C4-2B (cell line): ENCODE results near the gene HAO1.
A peak's percentile ranks its signal among the peaks of the same experiment; 100 is the strongest.

Experiments used
- H3K27ac ChIP-seq: fragments of 450-650 bp; 2 replicates; pipeline ENCODE4 v1.5.1; 2017
- CTCF ChIP-seq: fragments of 450-650 bp; conservative IDR thresholded peaks from 2 replicates; pipeline ENCODE4 v1.5.1; 2017; ENCODE audit warnings: mild to moderate bottlenecking
- ZFX ChIP-seq: fragments of 450-650 bp; IDR thresholded peaks from 2 replicates; pipeline ENCODE4 v1.6.1; 2017

HAO1 gene

GRCh38 chr20:7903429-7903828 lies 36.8 kb downstream of the HAO1 start:
- TF ChIP-seq ZFX (no peak), CTCF (no peak)
- H3K27ac ChIP-seq = no peak overlapping the region

- TF ChIP-seq ZFX (no peak), CTCF (no peak)
- no peak overlapping the region for H3K27ac ChIP-seq
Measured at GRCh38 chr20:7902879-7903278, 37.4 kb downstream of the HAO1 start.

- H3K27ac ChIP-seq = no peak overlapping the region
- TF ChIP-seq ZFX (no peak), CTCF (no peak)
Measured at GRCh38 chr20:7897781-7898364, 42.4 kb downstream of the HAO1 start.

- peak overlapping the region; percentile 36; the same call in 1 of the 2 replicates for H3K27ac ChIP-seq
- TF ChIP-seq CTCF = no peak
- no peak for TF ChIP-seq ZFX
Measured at GRCh38 chr20:7893014-7893730, 47.1 kb downstream of the HAO1 start.

- H3K27ac ChIP-seq = no peak overlapping the region
- TF ChIP-seq ZFX (no peak), CTCF (no peak)
Measured at GRCh38 chr20:7891705-7892104, 48.6 kb downstream of the HAO1 start.

GRCh38 chr20:7889736-7890135 lies 50.5 kb downstream of the HAO1 start:
- no peak for TF ChIP-seq CTCF
- TF ChIP-seq ZFX = no peak
- no peak overlapping the region for H3K27ac ChIP-seq

GRCh38 chr20:7883741-7884140 lies 56.5 kb downstream of the HAO1 start:
- H3K27ac ChIP-seq = no peak overlapping the region
- TF ChIP-seq CTCF (no peak), ZFX (no peak)
